Neuronal stem cell (in vitro differentiated cells): ENCODE measurements around the gene NLN.

ENCODE experiments used
- DNase-seq: peaks from one replicate; pipeline ENCODE4 v3.0.0-alpha.2; 2013; ENCODE audit warnings: low spot score
- H2AFZ ChIP-seq: one replicate; pipeline ENCODE4 v1.6.1; 2013; ENCODE audit warnings: mild to moderate bottlenecking, low read length, inconsistent platforms
- H2AK5ac ChIP-seq: 2 replicates; pipeline ENCODE4 v1.6.1; 2013; ENCODE audit warnings: low read depth, mild to moderate bottlenecking, inconsistent platforms, low read length, moderate library complexity, mixed read lengths
- H2BK120ac ChIP-seq: 2 replicates; pipeline ENCODE4 v1.6.1; 2013; ENCODE audit warnings: low read depth, mild to moderate bottlenecking, inconsistent platforms, low read length, moderate library complexity, mixed read lengths
- H2BK12ac ChIP-seq: one replicate; pipeline ENCODE4 v1.6.1; 2013; ENCODE audit warnings: low read length, inconsistent platforms
- H2BK15ac ChIP-seq: 2 replicates; pipeline ENCODE4 v1.6.1; 2013; ENCODE audit warnings: mild to moderate bottlenecking, low read length, inconsistent platforms, mixed read lengths
- H2BK5ac ChIP-seq: one replicate; pipeline ENCODE4 v1.6.1; 2013; ENCODE audit warnings: inconsistent platforms, mild to moderate bottlenecking, low read length, moderate library complexity
- H3K14ac ChIP-seq: one replicate; pipeline ENCODE4 v1.6.1; 2013; ENCODE audit warnings: low read length, inconsistent platforms
- H3K18ac ChIP-seq: 2 replicates; pipeline ENCODE4 v1.6.1; 2013; ENCODE audit warnings: low read length, inconsistent platforms
- H3K23ac ChIP-seq: 2 replicates; pipeline ENCODE4 v1.6.1; 2013; ENCODE audit warnings: low read depth, mild to moderate bottlenecking, mixed read lengths, low read length, inconsistent platforms; ENCODE audit not compliant: poor library complexity
- H3K27ac ChIP-seq: replicated peaks from 3 replicates; pipeline ENCODE4 v1.5.1; 2013; ENCODE audit warnings: low read length, inconsistent platforms
- H3K27me3 ChIP-seq, 3 experiments: 2 replicates each; pipeline ENCODE4 v1.6.1; 2013; ENCODE audit warnings: low read length in 3 of 3, mild to moderate bottlenecking in 2 of 3, inconsistent platforms in 1 of 3, low read depth in 1 of 3, mixed read lengths in 1 of 3, moderate library complexity in 1 of 3; ENCODE audit not compliant: control insufficient read depth in 3 of 3, insufficient read depth in 3 of 3
- H3K36me3 ChIP-seq, 2 donors: replicated peaks in 1 of 2; 2 replicates each; pipeline ENCODE4 v1.6.1; 2013; ENCODE audit warnings: low read length in 2 of 2; ENCODE audit not compliant: control insufficient read depth in 2 of 2, insufficient read depth in 2 of 2
- H3K4ac ChIP-seq: 2 replicates; pipeline ENCODE4 v1.6.1; 2013; ENCODE audit warnings: inconsistent platforms, mild to moderate bottlenecking, low read length, moderate library complexity
- H3K4me1 ChIP-seq, 2 donors: 1 replicate in 1 of 2; 2 replicates in 1 of 2; pipeline ENCODE4 v1.6.1; 2013; ENCODE audit warnings: low read length in 2 of 2, low read depth in 1 of 2; ENCODE audit not compliant: control insufficient read depth in 2 of 2, insufficient read depth in 1 of 2
- H3K4me2 ChIP-seq: one replicate; pipeline ENCODE4 v1.6.1; 2013; ENCODE audit warnings: mild to moderate bottlenecking, low read length, inconsistent platforms; ENCODE audit not compliant: insufficient read depth, poor library complexity, severe bottlenecking
- H3K4me3 ChIP-seq, 2 donors: 2 replicates each; pipeline ENCODE4 v1.5.1; 2013; ENCODE audit warnings: low read length in 2 of 2, mild to moderate bottlenecking in 2 of 2, inconsistent platforms in 1 of 2, moderate library complexity in 1 of 2
- H3K79me1 ChIP-seq: one replicate; pipeline ENCODE4 v1.6.1; 2013; ENCODE audit warnings: low read depth, mild to moderate bottlenecking, inconsistent platforms, low read length, moderate library complexity
- H3K9ac ChIP-seq: one replicate; pipeline ENCODE4 v1.6.1; 2013; ENCODE audit warnings: mild to moderate bottlenecking, low read depth, low read length, inconsistent platforms; ENCODE audit not compliant: poor library complexity
- H3K9me3 ChIP-seq, 2 donors: replicated peaks in 1 of 2; 2 replicates each; pipeline versions ENCODE3 to v1.6.1; 2013; ENCODE audit warnings: low read length in 2 of 2, mild to moderate bottlenecking in 2 of 2, inconsistent platforms in 1 of 2, low read depth in 1 of 2, mixed read lengths in 1 of 2, moderate library complexity in 1 of 2; ENCODE audit not compliant: control insufficient read depth in 2 of 2, insufficient read depth in 1 of 2
- H4K8ac ChIP-seq: one replicate; pipeline ENCODE4 v1.6.1; 2013; ENCODE audit warnings: low read depth, mild to moderate bottlenecking, inconsistent platforms, low read length, moderate library complexity
- H4K91ac ChIP-seq: one replicate; pipeline ENCODE4 v1.6.1; 2013; ENCODE audit warnings: low read length, low read depth, mild to moderate bottlenecking, inconsistent platforms; ENCODE audit not compliant: poor library complexity
- WGBS, 2 donors: extraction: QIAGEN DNeasy Blood & Tissue Kit; methylation state at CpG; one replicate each; pipeline ENCODE4 v1.1.7; 2013; ENCODE audit warnings: missing lambda C conversion rate in 2 of 2, mixed read lengths in 1 of 2; ENCODE audit not compliant: insufficient read length in 2 of 2, insufficient replicate concordance in 1 of 2; ENCODE audit errors: extremely low coverage in 2 of 2; 5-methylcytosine and 5-hydroxymethylcytosine counted together

The NLN gene

GRCh38 chr5:65832152-65832551 is 110.1 kb downstream of the NLN start:
- H3K4me3 ChIP-seq: no peak overlapping the region
- no peak overlapping the region for H3K4me2 ChIP-seq
- no peaks in the 10 kb centered on the region for H3K79me1 ChIP-seq
- H4K8ac ChIP-seq: no peak overlapping the region
- no peak overlapping the region for H2BK15ac ChIP-seq
- no peak overlapping the region for H2AFZ ChIP-seq
- H3K4me1 ChIP-seq: peaks cover 6 to 13% of the 10 kb centered on the region in 2 donors
- no peak overlapping the region for H3K14ac ChIP-seq
- H3K36me3 ChIP-seq: no peaks in the 10 kb centered on the region
- H3K27me3 ChIP-seq: no peaks in the 10 kb centered on the region
- no peak overlapping the region for H2BK5ac ChIP-seq
- no peak overlapping the region for H3K18ac ChIP-seq
- no peak overlapping the region for H3K9ac ChIP-seq
- H2BK12ac ChIP-seq: no peak overlapping the region
- no peak overlapping the region for H4K91ac ChIP-seq
- H3K23ac ChIP-seq: no peak overlapping the region
- no peaks in the 10 kb centered on the region for H3K9me3 ChIP-seq
- no peak overlapping the region for H3K27ac ChIP-seq
- DNase-seq: no peak
- H3K4ac ChIP-seq: no peak overlapping the region
- H2BK120ac ChIP-seq: no peak overlapping the region
- no peak overlapping the region for H2AK5ac ChIP-seq

- DNase-seq: no peak
- Histone ChIP-seq H3K9me3 (no peaks in the 10 kb centered on the region), H3K9ac (no peak overlapping the region), H2AFZ (no peak overlapping the region), H3K4me2 (no peak overlapping the region), H2BK12ac (no peak overlapping the region), H2BK120ac (no peak overlapping the region), H2BK15ac (no peak overlapping the region), H3K4me3 (no peak overlapping the region), H4K8ac (no peak overlapping the region), H3K79me1 (no peaks in the 10 kb centered on the region), H4K91ac (no peak overlapping the region), H3K36me3 (no peaks in the 10 kb centered on the region), H2BK5ac (no peak overlapping the region), H3K18ac (no peak overlapping the region), H2AK5ac (no peak overlapping the region), H3K4me1 (peaks cover 6 to 13% of the 10 kb centered on the region in 2 donors), H3K27ac (no peak overlapping the region), H3K23ac (no peak overlapping the region), H3K4ac (no peak overlapping the region), H3K27me3 (no peaks in the 10 kb centered on the region), H3K14ac (no peak overlapping the region)
- WGBS, 2 donors: no CpG with 5 or more reads among the region's 2 CpGs
These were observed 110.7 kb downstream of the NLN start for GRCh38 chr5:65832603-65833228.

DNA sequence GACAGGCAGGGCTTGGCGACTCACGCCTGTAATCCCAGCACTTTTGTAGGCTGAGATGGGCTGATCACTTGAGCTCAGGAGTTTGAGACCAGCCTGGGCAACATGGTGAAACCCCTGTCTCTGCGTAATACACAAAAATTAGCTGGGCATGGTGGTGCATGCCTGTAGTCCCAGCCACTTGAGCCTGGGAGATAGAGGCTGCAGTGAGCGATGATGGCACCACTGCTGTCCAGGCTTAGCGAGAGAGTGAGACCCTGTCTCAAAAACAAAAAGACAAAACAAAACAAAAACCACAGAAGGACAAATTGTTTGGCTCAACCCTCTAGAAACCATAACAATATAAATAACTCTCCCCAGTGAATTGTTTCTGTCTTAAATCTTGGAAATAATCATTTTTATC is 111.8 kb downstream of the NLN start:
- Histone ChIP-seq H2BK12ac (no peak overlapping the region), H3K27ac (peak overlapping the region; percentile 23), H3K4me2 (no peak overlapping the region), H2AFZ (no peak overlapping the region), H4K91ac (no peak overlapping the region), H3K9me3 (no peaks in the 10 kb centered on the region), H4K8ac (no peak overlapping the region), H3K18ac (no peak overlapping the region), H2BK120ac (no peak overlapping the region), H2AK5ac (no peak overlapping the region), H2BK5ac (no peak overlapping the region), H3K9ac (no peak overlapping the region), H3K4ac (no peak overlapping the region), H3K4me1 (peaks cover 6 to 12% of the 10 kb centered on the region in 2 donors), H3K23ac (no peak overlapping the region), H2BK15ac (no peak overlapping the region), H3K27me3 (no peaks in the 10 kb centered on the region), H3K14ac (no peak overlapping the region), H3K36me3 (no peaks in the 10 kb centered on the region), H3K79me1 (no peaks in the 10 kb centered on the region), H3K4me3 (no peak overlapping the region)
- WGBS, 2 donors: no CpG with 5 or more reads among the region's 5 CpGs
- DNase-seq: no peak

DNA sequence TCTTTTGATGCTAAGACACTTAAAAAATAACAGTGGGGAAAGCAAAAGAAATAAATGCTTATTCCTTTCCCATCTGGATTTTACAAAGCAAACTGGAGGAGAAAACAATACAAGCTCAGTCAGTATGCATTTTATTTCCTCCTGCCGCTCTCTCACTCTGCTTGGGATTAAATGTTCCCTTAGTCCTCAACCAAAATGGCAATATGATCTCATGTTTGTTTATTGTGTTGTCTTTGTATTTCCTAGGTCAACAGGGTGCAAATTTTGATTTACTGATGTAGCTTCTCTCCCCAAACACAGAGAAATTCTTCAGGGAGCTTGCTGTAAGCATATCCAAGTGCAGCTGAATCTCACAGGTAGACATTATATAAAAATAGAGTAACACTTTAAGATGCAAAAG is 112.3 kb downstream of the NLN start:
- no CpG with 5 or more reads among the region's 1 CpG for WGBS, 2 donors
- no peak overlapping the region for H2BK15ac ChIP-seq
- H3K4ac ChIP-seq: no peak overlapping the region
- H3K23ac ChIP-seq: no peak overlapping the region
- H2BK120ac ChIP-seq: no peak overlapping the region
- H3K4me1 ChIP-seq: peaks cover 6 to 11% of the 10 kb centered on the region in 2 donors
- no peaks in the 10 kb centered on the region for H3K27me3 ChIP-seq
- no peaks in the 10 kb centered on the region for H3K9me3 ChIP-seq
- H3K79me1 ChIP-seq: no peaks in the 10 kb centered on the region
- no peak overlapping the region for H4K8ac ChIP-seq
- H2AFZ ChIP-seq: no peak overlapping the region
- DNase-seq: no peak
- H2BK5ac ChIP-seq: no peak overlapping the region
- H3K27ac ChIP-seq: no peak overlapping the region
- no peak overlapping the region for H3K4me2 ChIP-seq
- no peak overlapping the region for H3K18ac ChIP-seq
- no peak overlapping the region for H2BK12ac ChIP-seq
- no peak overlapping the region for H4K91ac ChIP-seq
- H2AK5ac ChIP-seq: no peak overlapping the region
- H3K36me3 ChIP-seq: no peaks in the 10 kb centered on the region
- H3K4me3 ChIP-seq: no peak overlapping the region
- H3K9ac ChIP-seq: no peak overlapping the region
- H3K14ac ChIP-seq: no peak overlapping the region
